GM13976 (cell line): ENCODE results near the gene RRP8.

Experiments
- DNase-seq: peaks from one replicate; pipeline ENCODE4 v3.0.0; 2012; ENCODE audit warnings: low spot score
- CTCF ChIP-seq: IDR thresholded peaks from 2 replicates; pipeline ENCODE4 v1.5.1; 2012; ENCODE audit warnings: borderline replicate concordance, mild to moderate bottlenecking; ENCODE audit not compliant: insufficient read depth; ENCODE audit errors: extremely low read depth, missing control alignments, control extremely low read depth
- in situ Hi-C: fragments of 300-500 bp; cut with MboI; formaldehyde crosslinking; loops from one replicate; pipeline ENCODE4 v1.12.0; 2022; ENCODE audit warnings: low sequenced_read_pairs, mixed read lengths, inconsistent platforms; ENCODE audit not compliant: unreplicated experiment

Gene RRP8

GRCh38 chr11:6579681-6580080, 23.7 kb downstream of the RRP8 start:
- in situ Hi-C loops, result no loop called here
- no peak for TF ChIP-seq CTCF

GRCh38 chr11:6578134-6578533, 25.3 kb downstream of the RRP8 start:
- in situ Hi-C loops, result no loop called here
- DNase-seq, result no peak
- TF ChIP-seq CTCF, result no peak

More at GRCh38 chr11:6579681-6580080, 23.7 kb downstream of the RRP8 start:
- DNase-seq, result no peak

GRCh38 chr11:6576471-6577373, 26.7 kb downstream of the RRP8 start:
- in situ Hi-C loops, result no loop called here
- TF ChIP-seq CTCF, result no peak

GRCh38 chr11:6574816-6575715, 28.4 kb downstream of the RRP8 start:
- no peak for DNase-seq
- TF ChIP-seq CTCF, result no peak
- in situ Hi-C loops, result no loop called here

More at GRCh38 chr11:6576471-6577373, 26.7 kb downstream of the RRP8 start:
- DNase-seq, result no peak

- TF ChIP-seq CTCF, result no peak
- no peak for DNase-seq
- in situ Hi-C loops, result no loop called here
Observed at GRCh38 chr11:6572215-6572614, 31.2 kb downstream of the RRP8 start.

GRCh38 chr11:6571434-6572008, 31.9 kb downstream of the RRP8 start:
- no peak for DNase-seq
- in situ Hi-C loops, result no loop called here

More at GRCh38 chr11:6571434-6572008, 31.9 kb downstream of the RRP8 start:
- no peak for TF ChIP-seq CTCF
